PC-3 (cell line): ENCODE data around the gene PCDHAC2. TPM values are rescaled to one million over a fixed set of nuclear protein-coding genes. Genes with fewer than 3 reads are reported as not detected.

Source experiments
- ATAC-seq: fragments of 200-7000 bp; cut with Tn5 transposase; 2 replicates; pipeline ENCODE4 v1.9.1; 2020; ENCODE audit warnings: mild to moderate bottlenecking, moderate library complexity
- BruUV-seq: library from RNA; stranded (reverse); fragments of 400-500 nt; replicated peaks from 2 replicates; lab custom pipeline; 2021; lab: Mats Ljungman, UMichigan
- CTCF ChIA-PET: fragments of 300-600 bp; sonication (Branson Sonifier 250); formaldehyde crosslinking; loops from one replicate; lab custom pipeline; 2022; ENCODE audit warnings: antibody characterized with exemption; lab: Charles Lee
- POLR2A ChIA-PET: fragments of 300-600 bp; sonication (Branson Sonifier 250); formaldehyde crosslinking; loops from one replicate; lab custom pipeline; 2022; ENCODE audit warnings: antibody characterized with exemption; ENCODE audit not compliant: unreplicated experiment; lab: Charles Lee
- DNase-seq: peaks from one replicate; pipeline ENCODE4 v3.0.0-alpha.2; 2015
- H2AFZ ChIP-seq: fragments of 300-600 bp; sonication (generic); 2 replicates; pipeline ENCODE4 v1.6.0; 2016; ENCODE audit warnings: antibody characterized with exemption, low read length
- H3F3A ChIP-seq: fragments of 300-600 bp; sonication (generic); one replicate; pipeline ENCODE4 v1.6.0; 2017; ENCODE audit warnings: antibody characterized with exemption, low read length, control low read depth, mild to moderate bottlenecking; ENCODE audit not compliant: unreplicated experiment
- H3K27ac ChIP-seq: fragments of 300-600 bp; sonication (generic); 2 replicates; pipeline ENCODE4 v1.5.1; 2016; ENCODE audit warnings: mild to moderate bottlenecking, low read length
- H3K27me3 ChIP-seq: fragments of 300-600 bp; sonication (generic); 2 replicates; pipeline ENCODE4 v1.6.1; 2016; ENCODE audit warnings: low read length, mixed read lengths
- H3K36me3 ChIP-seq: fragments of 300-600 bp; sonication (generic); 2 replicates; pipeline ENCODE4 v1.6.1; 2016; ENCODE audit warnings: low read depth, mixed run types, low read length, mixed read lengths
- H3K4me1 ChIP-seq: fragments of 300-600 bp; sonication (generic); 2 replicates; pipeline ENCODE4 v1.5.1; 2016; ENCODE audit warnings: low read length; ENCODE audit not compliant: insufficient read depth
- H3K4me2 ChIP-seq: fragments of 300-600 bp; sonication (generic); 2 replicates; pipeline ENCODE4 v1.6.0; 2016; ENCODE audit warnings: low read length
- H3K4me3 ChIP-seq: fragments of 300-600 bp; sonication (generic); 2 replicates; pipeline ENCODE4 v1.5.1; 2016; ENCODE audit warnings: mild to moderate bottlenecking, low read length, mixed read lengths
- H3K79me2 ChIP-seq: fragments of 300-600 bp; sonication (generic); 2 replicates; pipeline ENCODE4 v1.6.1; 2017; ENCODE audit warnings: low read length, mixed read lengths
- H3K9ac ChIP-seq: fragments of 300-600 bp; sonication (generic); 2 replicates; pipeline ENCODE4 v1.6.0; 2016; ENCODE audit warnings: mild to moderate bottlenecking, low read length
- H3K9me2 ChIP-seq: fragments of 300-600 bp; sonication (generic); replicated peaks from 2 replicates; pipeline ENCODE4 v1.6.1; 2016; ENCODE audit warnings: mixed run types, low read length, mixed read lengths
- H3K9me3 ChIP-seq: fragments of 300-600 bp; sonication (generic); 2 replicates; pipeline ENCODE4 v1.6.1; 2016; ENCODE audit warnings: low read length, mixed read lengths
- H4K20me1 ChIP-seq: fragments of 300-600 bp; sonication (generic); 2 replicates; pipeline ENCODE4 v1.6.1; 2016; ENCODE audit warnings: low read length, mixed read lengths
- CTCF ChIP-seq: fragments of 300-600 bp; sonication (generic); conservative IDR thresholded peaks from 2 replicates; pipeline ENCODE4 v1.5.1; 2017; ENCODE audit warnings: antibody characterized with exemption, low read depth, mild to moderate bottlenecking, low read length
- EZH2 ChIP-seq: fragments of 300-600 bp; sonication (generic); IDR thresholded peaks from one replicate; pipeline ENCODE4 v1.6.1; 2017; ENCODE audit warnings: antibody characterized with exemption, mild to moderate bottlenecking, low read length; ENCODE audit not compliant: unreplicated experiment
- EZH2phosphoT487 ChIP-seq: fragments of 300-600 bp; sonication (generic); IDR thresholded peaks from 2 replicates; pipeline ENCODE4 v1.6.1; 2018; ENCODE audit warnings: mild to moderate bottlenecking, antibody characterized with exemption, low read length, borderline replicate concordance
- intact Hi-C: fragments of 100-400 bp; cut with micrococcal nuclease; formaldehyde crosslinking; loops from 2 replicates; pipeline ENCODE4 v1.9.0; 2023
- total RNA-seq: library from RNA; depleted of rRNA; stranded (reverse); fragments of >200 nt; gene quantifications from 2 replicates; pipeline ENCODE4 v1.2.3, GENCODE V29; 2014

PCDHAC2 gene
- total RNA-seq, 1 experiment from 2014 or later: 4.2 TPM

- intact Hi-C loops: no loop called here
Measured at GRCh38 chr5:140986117-140986521, 19.8 kb downstream of the PCDHAC2 start.

GRCh38 chr5:140988100-140988499, 21.8 kb downstream of the PCDHAC2 start:
- no peak for DNase-seq
- no peak for ATAC-seq
- no peaks in the 10 kb centered on the region for H3K9me3 ChIP-seq
- H3K9me2 ChIP-seq: no peaks in the 10 kb centered on the region
- H4K20me1 ChIP-seq: no peaks in the 10 kb centered on the region
- no TSS peak for BruUV-seq
- H3K4me1 ChIP-seq: no peaks in the 10 kb centered on the region
- no peaks in the 10 kb centered on the region for H3K79me2 ChIP-seq
- intact Hi-C loops: no loop called here
- ChIA-PET CTCF (no interaction called here), POLR2A (no interaction called here)
- H3K36me3 ChIP-seq: no peaks in the 10 kb centered on the region
- H3K27ac ChIP-seq: no peak overlapping the region
- TF ChIP-seq CTCF: no peak
- H3K27me3 ChIP-seq: no peaks in the 10 kb centered on the region
- no peak overlapping the region for H3K9ac ChIP-seq
- H2AFZ ChIP-seq: no peak overlapping the region
- no peak overlapping the region for H3K4me3 ChIP-seq
- no peak overlapping the region for H3K4me2 ChIP-seq
- H3F3A ChIP-seq: no peaks in the 10 kb centered on the region

More at GRCh38 chr5:140986117-140986521, 19.8 kb downstream of the PCDHAC2 start:
- H3K79me2 ChIP-seq: no peaks in the 10 kb centered on the region
- ChIA-PET POLR2A (no interaction called here), CTCF (no interaction called here)
- H3F3A ChIP-seq: no peaks in the 10 kb centered on the region
- H3K9me3 ChIP-seq: no peaks in the 10 kb centered on the region
- H3K36me3 ChIP-seq: no peaks in the 10 kb centered on the region
- no peak overlapping the region for H2AFZ ChIP-seq
- no peak for TF ChIP-seq EZH2phosphoT487
- no peak for TF ChIP-seq EZH2
- no peak for TF ChIP-seq CTCF
- DNase-seq (no peak), ATAC-seq (no peak)
- H3K4me1 ChIP-seq: no peaks in the 10 kb centered on the region
- H3K27me3 ChIP-seq: no peaks in the 10 kb centered on the region
- no peak overlapping the region for H3K4me2 ChIP-seq
- BruUV-seq: no TSS peak
- no peak overlapping the region for H3K27ac ChIP-seq
- H4K20me1 ChIP-seq: no peaks in the 10 kb centered on the region
- H3K9ac ChIP-seq: no peak overlapping the region
- H3K9me2 ChIP-seq: no peaks in the 10 kb centered on the region
- no peak overlapping the region for H3K4me3 ChIP-seq

DNA sequence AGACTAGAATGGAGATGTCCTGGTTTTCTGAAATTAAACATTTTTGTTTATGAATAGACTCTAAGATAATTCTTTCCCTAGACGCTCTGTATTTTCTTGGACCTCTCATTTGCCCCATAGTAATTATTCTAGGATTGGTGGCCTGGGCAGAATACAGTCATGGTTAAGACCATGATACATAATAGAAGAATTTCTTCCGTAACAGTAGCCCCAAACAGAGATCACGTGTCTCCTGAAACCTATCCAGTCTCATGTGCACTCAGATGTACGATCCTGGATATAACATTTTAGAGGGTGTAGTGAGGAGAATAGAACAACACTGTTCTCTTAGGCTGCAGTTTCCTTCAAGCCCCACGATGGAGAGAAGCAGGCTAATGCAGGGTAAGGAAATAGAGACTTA, 22.3 kb downstream of the PCDHAC2 start:
- intact Hi-C loops: no loop called here
- H3K27ac ChIP-seq: no peak overlapping the region

More for the DNA sequence above, 22.3 kb downstream of the PCDHAC2 start:
- no peaks in the 10 kb centered on the region for H3K79me2 ChIP-seq
- DNase-seq (no peak), ATAC-seq (no peak)
- H3K9me3 ChIP-seq: no peaks in the 10 kb centered on the region
- H3F3A ChIP-seq: no peaks in the 10 kb centered on the region
- H3K4me1 ChIP-seq: no peaks in the 10 kb centered on the region
- H3K4me3 ChIP-seq: no peak overlapping the region
- H3K4me2 ChIP-seq: no peak overlapping the region
- no TSS peak for BruUV-seq
- no peak for TF ChIP-seq EZH2phosphoT487
- no peak for TF ChIP-seq EZH2
- TF ChIP-seq CTCF: no peak
- ChIA-PET CTCF (no interaction called here), POLR2A (no interaction called here)
- H3K27me3 ChIP-seq: no peaks in the 10 kb centered on the region
- no peak overlapping the region for H2AFZ ChIP-seq
- H4K20me1 ChIP-seq: no peaks in the 10 kb centered on the region
- H3K9ac ChIP-seq: no peak overlapping the region
- H3K36me3 ChIP-seq: no peaks in the 10 kb centered on the region
- no peaks in the 10 kb centered on the region for H3K9me2 ChIP-seq
